ENCODE results near the gene NUP155.

DNA sequence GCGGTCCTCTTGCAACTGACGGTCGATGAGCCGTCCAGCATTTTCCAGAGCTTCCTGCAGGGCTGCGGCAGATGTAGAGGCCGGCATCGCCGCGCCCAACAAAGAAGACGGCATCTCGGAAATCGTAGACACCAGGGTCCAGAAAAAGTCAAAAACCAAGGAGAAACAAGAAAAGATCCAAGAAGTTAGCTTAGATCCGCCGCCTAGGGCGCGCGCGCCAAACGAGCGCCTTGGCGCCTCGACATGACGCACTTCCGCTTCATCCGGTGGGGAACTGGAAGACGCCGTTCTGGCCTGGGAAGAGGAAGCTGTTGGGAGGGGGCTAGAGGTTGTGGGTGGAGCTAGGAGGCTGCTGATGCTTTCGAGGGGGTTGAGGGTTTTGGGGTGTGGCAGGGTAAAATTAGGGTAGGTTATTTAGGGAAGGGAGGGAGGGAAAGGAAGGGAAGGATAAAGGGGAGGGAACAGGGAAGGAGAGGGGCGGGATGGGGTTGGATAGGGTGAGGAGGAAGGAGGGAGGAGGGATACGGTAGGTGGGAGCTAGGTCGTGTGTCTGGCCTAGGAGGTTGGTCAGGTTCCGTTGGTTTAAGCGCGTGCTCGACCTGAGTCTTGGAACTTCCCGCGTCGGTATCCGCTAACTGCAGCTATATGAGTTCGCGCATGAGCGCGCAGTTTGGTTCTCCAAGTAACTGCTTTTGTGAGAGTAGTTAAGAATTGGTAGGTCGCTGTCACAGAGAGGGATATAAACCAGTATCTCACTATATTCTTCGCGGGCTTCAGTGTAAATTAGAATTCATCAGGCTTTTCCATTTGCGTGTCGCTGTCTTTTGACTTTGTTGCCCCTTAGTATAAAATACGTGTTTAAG lies at the start of gene NUP155:
- TF ChIP-seq, protein P1, sequence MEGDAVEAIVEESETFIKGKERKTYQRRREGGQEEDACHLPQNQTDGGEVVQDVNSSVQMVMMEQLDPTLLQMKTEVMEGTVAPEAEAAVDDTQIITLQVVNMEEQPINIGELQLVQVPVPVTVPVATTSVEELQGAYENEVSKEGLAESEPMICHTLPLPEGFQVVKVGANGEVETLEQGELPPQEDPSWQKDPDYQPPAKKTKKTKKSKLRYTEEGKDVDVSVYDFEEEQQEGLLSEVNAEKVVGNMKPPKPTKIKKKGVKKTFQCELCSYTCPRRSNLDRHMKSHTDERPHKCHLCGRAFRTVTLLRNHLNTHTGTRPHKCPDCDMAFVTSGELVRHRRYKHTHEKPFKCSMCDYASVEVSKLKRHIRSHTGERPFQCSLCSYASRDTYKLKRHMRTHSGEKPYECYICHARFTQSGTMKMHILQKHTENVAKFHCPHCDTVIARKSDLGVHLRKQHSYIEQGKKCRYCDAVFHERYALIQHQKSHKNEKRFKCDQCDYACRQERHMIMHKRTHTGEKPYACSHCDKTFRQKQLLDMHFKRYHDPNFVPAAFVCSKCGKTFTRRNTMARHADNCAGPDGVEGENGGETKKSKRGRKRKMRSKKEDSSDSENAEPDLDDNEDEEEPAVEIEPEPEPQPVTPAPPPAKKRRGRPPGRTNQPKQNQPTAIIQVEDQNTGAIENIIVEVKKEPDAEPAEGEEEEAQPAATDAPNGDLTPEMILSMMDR (conservative IDR thresholded peaks at IDR 0.05; ENCODE audit: low read depth in 2 of 2): no peak
- TF ChIP-seq CREB1 (CRISPR knock-in tag; IDR thresholded peaks at IDR 0.05; ENCODE audit: low read depth) (peak; percentile 97), EZH2 (IDR thresholded peaks at IDR 0.05; ENCODE audit: low read depth, unreplicated experiment) (no peak), POLR2AphosphoS5 (IDR thresholded peaks at IDR 0.05; ENCODE audit: low read depth) (peak; percentile 72), JUNB (IDR thresholded peaks at IDR 0.05; ENCODE audit: unreplicated experiment) (no peak), ZNF331 (CRISPR knock-in tag; IDR thresholded peaks at IDR 0.05; ENCODE audit: low read depth) (no peak), NANOG (IDR thresholded peaks at IDR 0.05; ENCODE audit: borderline replicate concordance) (no peak), EZH2phosphoT487 (IDR thresholded peaks at IDR 0.05; ENCODE audit: unreplicated experiment) (no peak), STAT1 (IDR thresholded peaks at IDR 0.05; ENCODE audit: unreplicated experiment) (no peak)
- TF ChIP-seq, protein P2, sequence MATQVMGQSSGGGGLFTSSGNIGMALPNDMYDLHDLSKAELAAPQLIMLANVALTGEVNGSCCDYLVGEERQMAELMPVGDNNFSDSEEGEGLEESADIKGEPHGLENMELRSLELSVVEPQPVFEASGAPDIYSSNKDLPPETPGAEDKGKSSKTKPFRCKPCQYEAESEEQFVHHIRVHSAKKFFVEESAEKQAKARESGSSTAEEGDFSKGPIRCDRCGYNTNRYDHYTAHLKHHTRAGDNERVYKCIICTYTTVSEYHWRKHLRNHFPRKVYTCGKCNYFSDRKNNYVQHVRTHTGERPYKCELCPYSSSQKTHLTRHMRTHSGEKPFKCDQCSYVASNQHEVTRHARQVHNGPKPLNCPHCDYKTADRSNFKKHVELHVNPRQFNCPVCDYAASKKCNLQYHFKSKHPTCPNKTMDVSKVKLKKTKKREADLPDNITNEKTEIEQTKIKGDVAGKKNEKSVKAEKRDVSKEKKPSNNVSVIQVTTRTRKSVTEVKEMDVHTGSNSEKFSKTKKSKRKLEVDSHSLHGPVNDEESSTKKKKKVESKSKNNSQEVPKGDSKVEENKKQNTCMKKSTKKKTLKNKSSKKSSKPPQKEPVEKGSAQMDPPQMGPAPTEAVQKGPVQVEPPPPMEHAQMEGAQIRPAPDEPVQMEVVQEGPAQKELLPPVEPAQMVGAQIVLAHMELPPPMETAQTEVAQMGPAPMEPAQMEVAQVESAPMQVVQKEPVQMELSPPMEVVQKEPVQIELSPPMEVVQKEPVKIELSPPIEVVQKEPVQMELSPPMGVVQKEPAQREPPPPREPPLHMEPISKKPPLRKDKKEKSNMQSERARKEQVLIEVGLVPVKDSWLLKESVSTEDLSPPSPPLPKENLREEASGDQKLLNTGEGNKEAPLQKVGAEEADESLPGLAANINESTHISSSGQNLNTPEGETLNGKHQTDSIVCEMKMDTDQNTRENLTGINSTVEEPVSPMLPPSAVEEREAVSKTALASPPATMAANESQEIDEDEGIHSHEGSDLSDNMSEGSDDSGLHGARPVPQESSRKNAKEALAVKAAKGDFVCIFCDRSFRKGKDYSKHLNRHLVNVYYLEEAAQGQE (IDR thresholded peaks at IDR 0.05; ENCODE audit: unreplicated experiment): no peak
- TF ChIP-seq, protein P3, sequence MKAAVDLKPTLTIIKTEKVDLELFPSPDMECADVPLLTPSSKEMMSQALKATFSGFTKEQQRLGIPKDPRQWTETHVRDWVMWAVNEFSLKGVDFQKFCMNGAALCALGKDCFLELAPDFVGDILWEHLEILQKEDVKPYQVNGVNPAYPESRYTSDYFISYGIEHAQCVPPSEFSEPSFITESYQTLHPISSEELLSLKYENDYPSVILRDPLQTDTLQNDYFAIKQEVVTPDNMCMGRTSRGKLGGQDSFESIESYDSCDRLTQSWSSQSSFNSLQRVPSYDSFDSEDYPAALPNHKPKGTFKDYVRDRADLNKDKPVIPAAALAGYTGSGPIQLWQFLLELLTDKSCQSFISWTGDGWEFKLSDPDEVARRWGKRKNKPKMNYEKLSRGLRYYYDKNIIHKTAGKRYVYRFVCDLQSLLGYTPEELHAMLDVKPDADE (IDR thresholded peaks at IDR 0.05): peak; percentile 91

All from GM23338 (cell line).